Muscle layer of colon (tissue), 2 donors: ENCODE results near the gene MGAT3.
"Not testable (repeated sequence)": the region's sequence is repeated elsewhere in the genome, so short reads cannot be mapped to it uniquely, and the experiment has no call there.

Source experiments
- H3K27ac ChIP-seq: one replicate; pipeline ENCODE4 v1.7.0; 2013; ENCODE audit warnings: low read depth, mild to moderate bottlenecking, low read length, moderate library complexity
- H3K27me3 ChIP-seq, 2 donors: one replicate each; pipeline ENCODE4 v1.7.0; 2013; ENCODE audit warnings: low read length in 2 of 2, mild to moderate bottlenecking in 2 of 2; ENCODE audit not compliant: insufficient read depth in 2 of 2, control insufficient read depth in 1 of 2
- H3K36me3 ChIP-seq: one replicate; pipeline ENCODE4 v1.7.0; 2013; ENCODE audit warnings: mild to moderate bottlenecking, low read length; ENCODE audit not compliant: insufficient read depth
- H3K4me1 ChIP-seq: one replicate; pipeline ENCODE4 v1.7.0; 2013; ENCODE audit warnings: mild to moderate bottlenecking, low read length; ENCODE audit not compliant: insufficient read depth
- H3K4me3 ChIP-seq, 2 donors: one replicate each; pipeline ENCODE4 v1.7.0; 2013; ENCODE audit warnings: low read length in 2 of 2, low read depth in 1 of 2, mild to moderate bottlenecking in 1 of 2, moderate library complexity in 1 of 2
- H3K9ac ChIP-seq: one replicate; pipeline ENCODE4 v1.7.0; 2013; ENCODE audit warnings: low read length
- H3K9me3 ChIP-seq: one replicate; pipeline ENCODE4 v1.7.0; 2013; ENCODE audit warnings: mild to moderate bottlenecking, low read length
- donor health status: abdominal sarcoma.
- donor health status: Adenocarcinoma of cecum.

MGAT3 gene

GRCh38 chr22:39456522-39457197 is at the start of gene MGAT3:
Gene MGAT3 (plus strand): TSS chr22:39457012. CDS start chr22:39487348, 30,336 bp downstream.
- Histone ChIP-seq H3K9me3 (no peaks in the 10 kb centered on the region), H3K36me3 (no peaks in the 10 kb centered on the region), H3K4me1 (no peaks in the 10 kb centered on the region), H3K27me3 (peaks cover 10 to 23% of the 10 kb centered on the region in 2 donors), H3K9ac (no peak within 1 kb of the TSS), H3K4me3 (no peak within 1 kb of the TSS), H3K27ac (no peak within 1 kb of the TSS)

- Histone ChIP-seq H3K9ac (no peak overlapping the region), H3K9me3 (no peaks in the 10 kb centered on the region), H3K27me3 (no peaks in the 10 kb centered on the region), H3K36me3 (no peaks in the 10 kb centered on the region), H3K4me1 (peaks cover 6% of the 10 kb centered on the region), H3K4me3 (no peak overlapping the region), H3K27ac (no peak overlapping the region)
These were observed 48.6 kb upstream of the MGAT3 start for GRCh38 chr22:39408173-39408572.

- Histone ChIP-seq H3K27me3 (no peaks in the 10 kb centered on the region), H3K9ac (no peak overlapping the region), H3K9me3 (no peaks in the 10 kb centered on the region), H3K36me3 (no peaks in the 10 kb centered on the region), H3K27ac (no peak overlapping the region), H3K4me3 (no peak overlapping the region), H3K4me1 (peaks cover 6% of the 10 kb centered on the region)
These were observed 48.0 kb upstream of the MGAT3 start for GRCh38 chr22:39408807-39409206.

- H3K27ac ChIP-seq: no peak overlapping the region
- H3K4me3 ChIP-seq: no peak overlapping the region
- H3K36me3 ChIP-seq: no peaks in the 10 kb centered on the region
- no peak overlapping the region for H3K9ac ChIP-seq
- H3K9me3 ChIP-seq: no peaks in the 10 kb centered on the region
- H3K4me1 ChIP-seq: peaks cover 6% of the 10 kb centered on the region
- no peaks in the 10 kb centered on the region for H3K27me3 ChIP-seq
These were observed 47.2 kb upstream of the MGAT3 start for GRCh38 chr22:39409516-39410029.

- H3K4me1 ChIP-seq: no peaks in the 10 kb centered on the region
- no peak overlapping the region for H3K27ac ChIP-seq
These were observed 46.5 kb upstream of the MGAT3 start for GRCh38 chr22:39410264-39410663.

GRCh38 chr22:39411828-39412365 is 44.9 kb upstream of the MGAT3 start:
- peaks cover 15% of the 10 kb centered on the region for H3K36me3 ChIP-seq
- not testable (repeated sequence) for H3K4me3 ChIP-seq, H3K9ac ChIP-seq, H3K9me3 ChIP-seq, H3K27me3 ChIP-seq, H3K4me1 ChIP-seq, H3K27ac ChIP-seq

More at GRCh38 chr22:39410264-39410663, 46.5 kb upstream of the MGAT3 start:
- Histone ChIP-seq H3K36me3 (no peaks in the 10 kb centered on the region), H3K4me3 (no peak overlapping the region), H3K27me3 (no peaks in the 10 kb centered on the region), H3K9ac (no peak overlapping the region), H3K9me3 (no peaks in the 10 kb centered on the region)

GRCh38 chr22:39413204-39413603 is 43.6 kb upstream of the MGAT3 start:
- not testable (repeated sequence) for H3K9ac ChIP-seq, H3K4me3 ChIP-seq, H3K4me1 ChIP-seq, H3K27me3 ChIP-seq, H3K27ac ChIP-seq, H3K9me3 ChIP-seq
- peaks cover 25% of the 10 kb centered on the region for H3K36me3 ChIP-seq

- H3K27me3 ChIP-seq: no peaks in the 10 kb centered on the region
- no peaks in the 10 kb centered on the region for H3K9me3 ChIP-seq
- H3K4me3 ChIP-seq: no peak overlapping the region
- peaks cover 37% of the 10 kb centered on the region for H3K36me3 ChIP-seq
- no peak overlapping the region for H3K9ac ChIP-seq
- H3K27ac ChIP-seq: no peak overlapping the region
- H3K4me1 ChIP-seq: no peaks in the 10 kb centered on the region
These were observed 42.4 kb upstream of the MGAT3 start for GRCh38 chr22:39414377-39414776.

- peaks cover 42% of the 10 kb centered on the region for H3K36me3 ChIP-seq
- H3K9ac ChIP-seq: no peak overlapping the region
- no peak overlapping the region for H3K4me3 ChIP-seq
- H3K27ac ChIP-seq: no peak overlapping the region
- H3K4me1 ChIP-seq: no peaks in the 10 kb centered on the region
- H3K9me3 ChIP-seq: no peaks in the 10 kb centered on the region
- no peaks in the 10 kb centered on the region for H3K27me3 ChIP-seq
These were observed 41.9 kb upstream of the MGAT3 start for GRCh38 chr22:39414886-39415285.

GRCh38 chr22:39415506-39415905 is 41.3 kb upstream of the MGAT3 start:
- no peak overlapping the region for H3K27ac ChIP-seq
- H3K27me3 ChIP-seq: no peaks in the 10 kb centered on the region
- no peaks in the 10 kb centered on the region for H3K4me1 ChIP-seq
- no peaks in the 10 kb centered on the region for H3K9me3 ChIP-seq
- no peak overlapping the region for H3K4me3 ChIP-seq
- H3K36me3 ChIP-seq: peaks cover 48% of the 10 kb centered on the region
- no peak overlapping the region for H3K9ac ChIP-seq

GRCh38 chr22:39416319-39416718 is 40.5 kb upstream of the MGAT3 start:
- H3K27me3 ChIP-seq: no peaks in the 10 kb centered on the region
- no peak overlapping the region for H3K27ac ChIP-seq
- H3K4me3 ChIP-seq: no peak overlapping the region
- H3K9ac ChIP-seq: no peak overlapping the region
- H3K4me1 ChIP-seq: no peaks in the 10 kb centered on the region
- peaks cover 53% of the 10 kb centered on the region for H3K36me3 ChIP-seq
- no peaks in the 10 kb centered on the region for H3K9me3 ChIP-seq

- Histone ChIP-seq H3K9me3 (no peaks in the 10 kb centered on the region), H3K4me1 (no peaks in the 10 kb centered on the region), H3K4me3 (no peak overlapping the region), H3K9ac (no peak overlapping the region), H3K27ac (no peak overlapping the region), H3K36me3 (peaks cover 62% of the 10 kb centered on the region), H3K27me3 (no peaks in the 10 kb centered on the region)
These were observed 39.2 kb upstream of the MGAT3 start for GRCh38 chr22:39417641-39418040.
